Upper lobe of left lung (tissue), 4 donors: ENCODE data around the gene CCDC51.

Experiments
- EP300 ChIP-seq, 4 donors: sonication (generic); formaldehyde crosslinking; IDR thresholded peaks; one replicate each; pipeline ENCODE4 v1.5.1; 2017; ENCODE audit warnings: antibody characterized with exemption in 4 of 4, control low read depth in 2 of 4
- POLR2A ChIP-seq, 4 donors: fragments of 450-650 bp; IDR thresholded peaks; one replicate each; pipeline ENCODE4 v1.5.1; 2016 to 2017; ENCODE audit warnings: antibody characterized with exemption in 4 of 4, mild to moderate bottlenecking in 2 of 4
- POLR2AphosphoS5 ChIP-seq, 2 donors: sonication (generic); formaldehyde crosslinking; IDR thresholded peaks; one replicate each; pipeline ENCODE4 v1.5.1; 2017; ENCODE audit warnings: antibody characterized with exemption in 2 of 2
- TF ChIP-seq, protein P1 (sequence below), 6 experiments: fragments of 450-650 bp in 4 of 6; fragments of 200-600 bp in 2 of 6; sonication (generic) in 2 of 6; IDR thresholded peaks; one replicate each; pipeline ENCODE4 v1.5.1; 2016 to 2019; ENCODE audit warnings: antibody characterized with exemption in 6 of 6

DNA sequence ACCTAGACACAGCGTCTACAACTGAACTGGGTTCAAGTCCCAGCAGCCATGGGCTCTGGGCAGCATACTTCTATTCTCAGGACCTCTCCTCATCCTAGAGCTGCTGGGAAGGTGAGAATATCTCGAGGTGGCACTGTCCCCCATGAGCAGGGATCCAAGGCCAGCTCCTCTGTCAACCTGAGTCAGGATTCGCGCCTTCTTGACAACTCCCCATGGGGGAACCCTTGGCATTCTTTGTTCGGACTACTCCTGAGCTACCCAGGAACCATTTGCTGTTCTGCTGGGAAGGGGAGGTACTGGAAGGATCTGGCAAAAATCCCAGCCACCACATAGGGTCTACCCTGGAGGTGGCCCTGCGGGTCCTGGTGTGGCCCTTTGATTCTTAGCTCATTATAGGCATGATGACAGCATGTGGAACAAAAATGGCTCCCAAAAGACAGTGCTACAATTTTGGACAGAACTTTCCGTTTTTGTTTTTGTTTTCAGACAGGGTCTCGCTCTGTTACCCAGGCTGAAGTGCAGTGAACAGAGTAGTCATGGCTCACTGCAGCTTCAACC lies 32.3 kb downstream of the CCDC51 start:
- TF ChIP-seq, protein P1, sequence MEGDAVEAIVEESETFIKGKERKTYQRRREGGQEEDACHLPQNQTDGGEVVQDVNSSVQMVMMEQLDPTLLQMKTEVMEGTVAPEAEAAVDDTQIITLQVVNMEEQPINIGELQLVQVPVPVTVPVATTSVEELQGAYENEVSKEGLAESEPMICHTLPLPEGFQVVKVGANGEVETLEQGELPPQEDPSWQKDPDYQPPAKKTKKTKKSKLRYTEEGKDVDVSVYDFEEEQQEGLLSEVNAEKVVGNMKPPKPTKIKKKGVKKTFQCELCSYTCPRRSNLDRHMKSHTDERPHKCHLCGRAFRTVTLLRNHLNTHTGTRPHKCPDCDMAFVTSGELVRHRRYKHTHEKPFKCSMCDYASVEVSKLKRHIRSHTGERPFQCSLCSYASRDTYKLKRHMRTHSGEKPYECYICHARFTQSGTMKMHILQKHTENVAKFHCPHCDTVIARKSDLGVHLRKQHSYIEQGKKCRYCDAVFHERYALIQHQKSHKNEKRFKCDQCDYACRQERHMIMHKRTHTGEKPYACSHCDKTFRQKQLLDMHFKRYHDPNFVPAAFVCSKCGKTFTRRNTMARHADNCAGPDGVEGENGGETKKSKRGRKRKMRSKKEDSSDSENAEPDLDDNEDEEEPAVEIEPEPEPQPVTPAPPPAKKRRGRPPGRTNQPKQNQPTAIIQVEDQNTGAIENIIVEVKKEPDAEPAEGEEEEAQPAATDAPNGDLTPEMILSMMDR (IDR thresholded peaks at IDR 0.05) = no peak
- TF ChIP-seq POLR2A (IDR thresholded peaks at IDR 0.05) = no peak
- no peak for TF ChIP-seq EP300 (IDR thresholded peaks at IDR 0.05)
- TF ChIP-seq POLR2AphosphoS5 (IDR thresholded peaks at IDR 0.05) = no peak
